NK-92 treated with Interleukin-12 subunit alpha and Interleukin-12 subunit beta, amount 100 ng/mL, for 24 hours (cell line): ENCODE data around the gene FUT7.

Source experiments
- DNase-seq: peaks from one replicate; lab custom pipeline; 2025; lab: John Stamatoyannopoulos, UW

Gene FUT7

GRCh38 chr9:137001857-137002645 is 29.8 kb downstream of the FUT7 start:
- DNase-seq = no peak

- DNase-seq = peak; percentile 39
These were observed 31.5 kb downstream of the FUT7 start for GRCh38 chr9:137000177-137000930.

GRCh38 chr9:136997830-136998234 is 34.1 kb downstream of the FUT7 start:
- no peak for DNase-seq

- DNase-seq = no peak
These were observed 34.5 kb downstream of the FUT7 start for GRCh38 chr9:136997371-136997770.

- DNase-seq = no peak
These were observed 35.3 kb downstream of the FUT7 start, which contains the start of gene CLIC3 for GRCh38 chr9:136996361-136997292. Gene CLIC3, minus strand, starts transcription at chr9:136996568. Its CDS starts 25 bp downstream, at chr9:136996543.

- DNase-seq = no peak
These were observed 36.0 kb downstream of the FUT7 start for GRCh38 chr9:136995772-136996311.

GRCh38 chr9:136995362-136995761 is 36.5 kb downstream of the FUT7 start:
- DNase-seq = no peak

GRCh38 chr9:136994888-136995230 is 37.0 kb downstream of the FUT7 start:
- no peak for DNase-seq

- DNase-seq = no peak
These were observed 37.6 kb downstream of the FUT7 start for GRCh38 chr9:136994180-136994887.

- no peak for DNase-seq
These were observed 39.0 kb downstream of the FUT7 start for GRCh38 chr9:136992819-136993369.

GRCh38 chr9:136991993-136992818 is 39.7 kb downstream of the FUT7 start, which contains the start of gene PAXX:
Gene PAXX, plus strand, starts transcription at chr9:136992422. Its CDS starts 22 bp downstream, at chr9:136992444.
- peak; percentile 82 for DNase-seq

- no peak for DNase-seq
These were observed 41.5 kb downstream of the FUT7 start for GRCh38 chr9:136990242-136990911.

- DNase-seq = no peak
These were observed 43.0 kb downstream of the FUT7 start for GRCh38 chr9:136988872-136989271.

GRCh38 chr9:136985853-136986252 is 46.0 kb downstream of the FUT7 start:
- no peak for DNase-seq

GRCh38 chr9:136985027-136985602 is 46.8 kb downstream of the FUT7 start:
- no peak for DNase-seq

- no peak for DNase-seq
These were observed 47.3 kb downstream of the FUT7 start for GRCh38 chr9:136984464-136985026.

GRCh38 chr9:136983656-136984314 is 48.1 kb downstream of the FUT7 start:
- no peak for DNase-seq

- no peak for DNase-seq
These were observed 48.7 kb downstream of the FUT7 start for GRCh38 chr9:136983167-136983566.
